ENCODE measurements around the gene SERPINA1.

DNA sequence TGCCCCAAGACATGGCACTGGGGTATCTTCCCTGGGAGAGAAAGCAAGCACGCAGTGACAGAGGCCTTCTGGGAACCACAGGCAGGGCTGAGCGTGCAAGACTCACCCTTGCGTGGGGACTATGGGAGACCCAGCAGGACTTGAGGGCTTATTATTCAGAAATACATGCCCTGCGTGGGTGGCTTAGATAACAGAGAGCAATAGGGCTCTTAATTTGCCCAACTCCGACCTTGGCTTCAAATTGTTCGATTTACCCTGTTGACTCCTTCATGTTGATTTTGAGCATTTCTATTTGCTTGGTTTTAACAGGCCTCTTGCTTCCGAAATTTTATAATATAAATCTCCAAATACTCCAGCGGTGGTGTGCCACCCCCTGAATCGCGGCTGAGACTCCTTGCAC is 5.1 kb upstream of the SERPINA1 start:
- TF ChIP-seq CTCF (IDR thresholded peaks at IDR 0.05; ENCODE audit: poor library complexity) = no peak
- no peak for TF ChIP-seq EZH2phosphoT487 (IDR thresholded peaks at IDR 0.05; ENCODE audit: low read depth, severe bottlenecking, unreplicated experiment)
- no peak for TF ChIP-seq EZH2 (IDR thresholded peaks at IDR 0.05; ENCODE audit: borderline replicate concordance)
